Spleen (tissue), 11 donors: ENCODE measurements around the gene PHF21B. TPM values are rescaled to one million over a fixed set of nuclear protein-coding genes. Genes with fewer than 3 reads are reported as not detected.

Source experiments
- DNase-seq: peaks from one replicate; pipeline ENCODE4 v3.0.0-alpha.2; 2020
- H3K27ac ChIP-seq, 8 donors: fragments of 200-600 bp; sonication (generic) in 7 of 8; 1 replicate in 4 of 8; 2 replicates in 4 of 8; pipeline versions ENCODE4 v1.5.0 to v1.8.0; 2016 to 2021; ENCODE audit warnings: inconsistent platforms in 4 of 8, mild to moderate bottlenecking in 4 of 8, moderate library complexity in 1 of 8
- H3K27me3 ChIP-seq, 7 donors: fragments of 200-600 bp; sonication (generic) in 6 of 7; replicated peaks in 1 of 7; 1 replicate in 4 of 7; 2 replicates in 3 of 7; pipeline versions ENCODE4 v1.5.0 to v1.8.0; 2016 to 2021; ENCODE audit warnings: inconsistent platforms in 3 of 7, mild to moderate bottlenecking in 1 of 7
- H3K36me3 ChIP-seq, 6 donors: fragments of 200-600 bp; sonication (generic) in 5 of 6; 1 replicate in 4 of 6; 2 replicates in 2 of 6; pipeline versions ENCODE4 v1.5.0 to v1.8.0; 2016 to 2021; ENCODE audit warnings: inconsistent platforms in 2 of 6
- H3K4me1 ChIP-seq, 6 donors: fragments of 200-600 bp; sonication (generic) in 5 of 6; 1 replicate in 3 of 6; 2 replicates in 3 of 6; pipeline versions ENCODE4 v1.5.0 to v1.8.0; 2016 to 2021; ENCODE audit warnings: inconsistent platforms in 3 of 6
- H3K4me3 ChIP-seq, 8 donors: fragments of 200-600 bp; sonication (generic) in 7 of 8; 1 replicate in 4 of 8; 2 replicates in 4 of 8; pipeline versions ENCODE4 v1.5.0 to v1.8.0; 2016 to 2021; ENCODE audit warnings: inconsistent platforms in 4 of 8, mild to moderate bottlenecking in 4 of 8, moderate library complexity in 2 of 8
- H3K9me3 ChIP-seq, 8 donors: fragments of 200-600 bp; sonication (generic) in 7 of 8; 1 replicate in 4 of 8; 2 replicates in 4 of 8; pipeline versions ENCODE4 v1.5.0 to v1.8.0; 2016 to 2021; ENCODE audit warnings: inconsistent platforms in 4 of 8
- POLR2A ChIP-seq, 3 donors: fragments of 450-650 bp; IDR thresholded peaks; one replicate each; pipeline ENCODE4 v1.5.1; 2017; ENCODE audit warnings: antibody characterized with exemption in 3 of 3, mild to moderate bottlenecking in 1 of 3
- POLR2AphosphoS5 ChIP-seq, 3 donors: sonication (generic); formaldehyde crosslinking; IDR thresholded peaks; one replicate each; pipeline ENCODE4 v1.5.1; 2017; ENCODE audit warnings: antibody characterized with exemption in 3 of 3
- WGBS, 5 donors: extraction: QIAGEN DNeasy Blood & Tissue Kit in 3 of 5; methylation state at CpG; one replicate each; pipeline versions ENCODE4 v1.1.5 to v1.1.7; 2013 to 2018; 5-methylcytosine and 5-hydroxymethylcytosine counted together
- intact Hi-C: fragments of 100-400 bp; cut with DNase I; formaldehyde crosslinking; loops from one replicate; pipeline ENCODE4 v1.15.0; 2023; ENCODE audit warnings: low total_unique reads
- polyA plus RNA-seq, 3 donors: library from polyadenylated mRNA; stranded (reverse); fragments of 200-250 nt; gene quantifications; one replicate each; pipeline ENCODE4 v1.2.1, GENCODE V29; 2013
- total RNA-seq, 7 donors: library from RNA; depleted of rRNA in 3 of 7; stranded (reverse); fragments of >200 nt in 3 of 7; fragmentation: NEBNext Ultra II Directional in 4 of 7; extraction: Animal tissue kit (Norgen Biotek cat#: 25700) in 4 of 7; gene quantifications; one replicate each; pipeline versions ENCODE4 v1.1.0 to v1.2.1, GENCODE V29; 2016 to 2021
- TF ChIP-seq, protein P1 (sequence below), 11 experiments: fragments of 200-600 bp in 7 of 11; fragments of 450-650 bp in 4 of 11; sonication (generic) in 4 of 11; IDR thresholded peaks in 8 of 11; conservative IDR thresholded peaks in 3 of 11; 1 replicate in 7 of 11; 2 replicates in 4 of 11; pipeline versions ENCODE4 v1.4.0 to v1.8.0; 2016 to 2021; ENCODE audit warnings: antibody characterized with exemption in 11 of 11, inconsistent platforms in 4 of 11, mild to moderate bottlenecking in 1 of 11
- donor health status: healthy with polysubstance abuse.
- donor health status: DM: no; HTN: no; CAD: no; lungs with moderate emphysema.
- donor health status: DM: no; HTN: no; CAD: no.
- donor health status: Bipolar disorder and iron deficiency.
- donor health status: healthy.
- donor health status: DM: no; HTN: no; CAD: no.
- donor health status: DM: yes; HTN: yes; CAD: no.

PHF21B gene
- total and polyA plus RNA-seq, 10 donors = 0.03 to 0.46 (median 0.09) TPM; not detected in 4

DNA sequence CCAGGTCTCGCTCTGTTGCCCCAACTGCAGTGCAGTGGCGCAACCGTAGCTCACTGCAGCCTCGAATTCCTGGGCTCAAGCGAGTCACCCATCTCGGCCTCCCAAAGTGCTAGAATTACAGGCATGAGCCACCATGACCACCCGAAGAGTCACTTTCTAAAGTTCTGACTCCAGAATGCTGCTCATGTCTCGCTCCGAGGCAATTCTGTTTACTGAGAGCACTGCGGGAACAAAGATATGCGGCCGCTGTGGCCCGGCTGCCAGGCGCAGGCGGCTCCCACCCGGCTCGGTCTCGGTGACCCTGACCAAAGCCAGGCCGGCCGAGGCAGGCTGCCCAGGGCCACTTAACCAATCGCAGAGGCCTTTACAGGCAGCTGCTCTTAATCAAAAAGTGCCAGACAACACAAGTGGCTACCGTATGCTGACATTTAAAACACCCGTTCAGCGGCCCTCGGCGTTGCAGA is 78.7 kb downstream of the PHF21B start:
- Histone ChIP-seq H3K4me3 (no peak overlapping the region), H3K36me3 (no peaks in the 10 kb centered on the region), H3K4me1 (peaks cover 0 to 5% (median 0%) of the 10 kb centered on the region in 6 donors), H3K9me3 (no peaks in the 10 kb centered on the region), H3K27ac (no peak overlapping the region), H3K27me3 (peaks cover 0 to 12% (median 0%) of the 10 kb centered on the region in 7 donors)
- TF ChIP-seq, protein P1, sequence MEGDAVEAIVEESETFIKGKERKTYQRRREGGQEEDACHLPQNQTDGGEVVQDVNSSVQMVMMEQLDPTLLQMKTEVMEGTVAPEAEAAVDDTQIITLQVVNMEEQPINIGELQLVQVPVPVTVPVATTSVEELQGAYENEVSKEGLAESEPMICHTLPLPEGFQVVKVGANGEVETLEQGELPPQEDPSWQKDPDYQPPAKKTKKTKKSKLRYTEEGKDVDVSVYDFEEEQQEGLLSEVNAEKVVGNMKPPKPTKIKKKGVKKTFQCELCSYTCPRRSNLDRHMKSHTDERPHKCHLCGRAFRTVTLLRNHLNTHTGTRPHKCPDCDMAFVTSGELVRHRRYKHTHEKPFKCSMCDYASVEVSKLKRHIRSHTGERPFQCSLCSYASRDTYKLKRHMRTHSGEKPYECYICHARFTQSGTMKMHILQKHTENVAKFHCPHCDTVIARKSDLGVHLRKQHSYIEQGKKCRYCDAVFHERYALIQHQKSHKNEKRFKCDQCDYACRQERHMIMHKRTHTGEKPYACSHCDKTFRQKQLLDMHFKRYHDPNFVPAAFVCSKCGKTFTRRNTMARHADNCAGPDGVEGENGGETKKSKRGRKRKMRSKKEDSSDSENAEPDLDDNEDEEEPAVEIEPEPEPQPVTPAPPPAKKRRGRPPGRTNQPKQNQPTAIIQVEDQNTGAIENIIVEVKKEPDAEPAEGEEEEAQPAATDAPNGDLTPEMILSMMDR (IDR thresholded peaks at IDR 0.05 in 8 of 11, conservative IDR thresholded peaks at IDR 0.05 in 3 of 11) = no peak
- TF ChIP-seq POLR2AphosphoS5 (IDR thresholded peaks at IDR 0.05) = peak in 2 of 3 donors; percentile 13 to 25
- 58 to 89% (median 76%) methylated on average over 13 to 26 of the region's 26 CpGs for WGBS, 5 donors
- intact Hi-C loops = no loop called here
- no peak for DNase-seq

DNA sequence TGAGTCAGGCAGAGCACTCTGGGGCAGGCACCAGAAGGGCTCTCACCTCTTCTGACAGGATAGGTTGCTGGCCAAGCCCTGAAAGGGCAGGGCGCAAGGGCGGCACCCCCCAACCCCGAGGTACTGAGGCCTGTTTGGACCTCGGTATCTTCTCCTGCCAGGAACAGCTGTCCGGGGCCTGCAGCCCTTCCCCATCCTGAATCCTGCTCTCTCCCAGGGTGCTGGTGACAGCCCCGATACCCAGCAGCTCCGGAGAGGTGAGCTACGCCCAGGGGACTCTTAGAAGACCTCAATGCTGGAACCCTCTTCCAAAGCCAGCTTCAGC is 79.1 kb downstream of the PHF21B start:
- TF ChIP-seq POLR2A (IDR thresholded peaks at IDR 0.05) = no peak
- TF ChIP-seq, protein P1 (IDR thresholded peaks at IDR 0.05 in 8 of 11, conservative IDR thresholded peaks at IDR 0.05 in 3 of 11) = no peak
- no peak for TF ChIP-seq POLR2AphosphoS5 (IDR thresholded peaks at IDR 0.05)
- Histone ChIP-seq H3K27ac (no peak overlapping the region), H3K4me3 (no peak overlapping the region), H3K9me3 (no peaks in the 10 kb centered on the region), H3K27me3 (peaks cover 0 to 12% (median 0%) of the 10 kb centered on the region in 7 donors), H3K4me1 (peaks cover 0 to 5% (median 0%) of the 10 kb centered on the region in 6 donors), H3K36me3 (no peaks in the 10 kb centered on the region)
- DNase-seq = no peak
- intact Hi-C loops = no loop called here
- WGBS, 5 donors = 83 to 95% (median 90%) methylated on average over 3 to 8 of the region's 8 CpGs

DNA sequence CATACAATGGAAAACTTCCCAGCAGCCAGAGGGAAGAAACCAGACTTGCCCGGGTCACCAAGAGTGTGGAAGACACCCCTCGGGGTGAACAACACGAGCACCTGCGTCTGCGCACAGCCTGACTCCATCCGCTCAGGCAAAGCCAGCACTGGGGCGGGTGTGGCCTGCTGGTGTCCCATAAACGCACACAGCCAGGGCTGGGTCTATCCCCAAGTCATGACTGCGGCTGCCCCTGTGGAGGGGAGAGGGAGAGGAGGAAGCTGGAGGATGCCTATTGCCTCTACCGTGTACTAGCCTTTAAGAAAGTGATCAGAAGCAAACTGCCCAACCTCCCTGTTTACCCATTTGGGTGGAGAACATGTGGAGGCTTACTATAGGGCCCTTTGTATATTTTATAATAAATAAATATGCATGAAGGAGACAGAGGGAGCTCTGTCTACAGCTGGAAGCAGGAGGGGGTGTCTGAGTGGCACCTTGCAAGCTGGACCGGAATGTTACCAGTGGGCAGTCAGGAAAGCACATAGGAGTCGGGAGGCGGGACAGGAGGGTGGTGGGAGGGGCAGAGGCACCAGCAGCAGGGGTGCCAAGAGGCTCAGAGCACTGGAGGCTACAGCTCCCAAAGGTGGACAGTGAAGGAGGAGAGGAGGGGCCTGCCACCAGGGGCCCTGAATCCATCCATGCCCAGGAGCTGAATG is 79.6 kb downstream of the PHF21B start:
- Histone ChIP-seq H3K27me3 (peaks cover 0 to 12% (median 0%) of the 10 kb centered on the region in 7 donors), H3K4me3 (no peak overlapping the region), H3K36me3 (no peaks in the 10 kb centered on the region), H3K9me3 (no peaks in the 10 kb centered on the region), H3K4me1 (peaks cover 0 to 5% (median 0%) of the 10 kb centered on the region in 6 donors), H3K27ac (no peak overlapping the region)
- whole genome bisulfite sequencing, 5 donors = 81 to 90% (median 82%) methylated on average over 12 to 13 of the region's 13 CpGs
- intact Hi-C loops = no loop called here
- DNase-seq = no peak
- TF ChIP-seq, protein P1 (IDR thresholded peaks at IDR 0.05 in 8 of 11, conservative IDR thresholded peaks at IDR 0.05 in 3 of 11) = no peak
- TF ChIP-seq POLR2AphosphoS5 (IDR thresholded peaks at IDR 0.05) (no peak), POLR2A (IDR thresholded peaks at IDR 0.05) (no peak)

DNA sequence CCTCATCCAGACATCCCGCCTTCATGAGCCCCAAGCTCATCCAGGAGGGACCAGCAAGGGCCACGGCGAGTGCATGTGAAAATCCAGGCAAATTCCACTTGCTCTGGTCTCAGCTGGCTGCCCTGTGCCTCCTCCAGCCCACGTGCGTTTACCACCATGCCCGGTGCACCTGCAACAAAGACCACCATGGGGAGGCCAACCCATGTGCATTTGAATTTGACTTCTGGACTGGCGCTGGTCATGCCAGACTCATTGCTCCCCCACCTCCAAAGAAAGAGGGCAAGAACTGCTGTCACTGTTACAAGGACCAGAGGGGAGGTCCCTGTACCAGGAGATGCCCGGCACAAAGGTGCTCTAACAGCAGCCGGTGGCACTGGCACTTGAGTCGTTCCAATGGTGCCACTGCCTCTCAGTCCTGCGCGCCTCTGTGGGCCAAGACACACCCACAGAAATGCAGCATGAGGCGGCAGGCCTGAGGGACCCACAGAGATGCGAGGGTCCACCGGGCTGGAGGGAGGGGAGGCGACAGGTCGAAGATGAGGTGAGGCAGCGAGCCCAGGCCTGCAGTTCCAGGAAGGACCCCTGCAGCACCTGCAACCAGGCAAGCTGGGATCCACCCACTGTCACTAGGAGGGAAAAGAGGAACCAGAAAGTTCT is 80.3 kb downstream of the PHF21B start:
- Histone ChIP-seq H3K4me1 (peaks cover 0 to 5% (median 0%) of the 10 kb centered on the region in 6 donors), H3K27ac (no peak overlapping the region), H3K4me3 (no peak overlapping the region), H3K27me3 (peaks cover 0 to 12% (median 0%) of the 10 kb centered on the region in 7 donors), H3K9me3 (peaks cover 0 to 2% (median under 1%) of the 10 kb centered on the region in 8 donors), H3K36me3 (no peaks in the 10 kb centered on the region)
- intact Hi-C loops = no loop called here
- no peak for DNase-seq
- 86 to 93% (median 87%) methylated on average over 16 to 18 of the region's 18 CpGs for WGBS, 5 donors
- TF ChIP-seq, protein P1 (IDR thresholded peaks at IDR 0.05 in 8 of 11, conservative IDR thresholded peaks at IDR 0.05 in 3 of 11) = no peak
- TF ChIP-seq POLR2A (IDR thresholded peaks at IDR 0.05) (no peak), POLR2AphosphoS5 (IDR thresholded peaks at IDR 0.05) (no peak)
